SU-DHL-6 (cell line): Measurements from ENCODE around the gene LARGE2.

Source experiments
- H2AFZ ChIP-seq: fragments of 200-600 bp; sonication (generic); 2 replicates; pipeline ENCODE4 v1.6.1; 2014; ENCODE audit warnings: low read depth, mild to moderate bottlenecking, moderate library complexity, mixed read lengths, antibody characterized with exemption, low read length; ENCODE audit not compliant: severe bottlenecking
- H3F3A ChIP-seq: fragments of 200-600 bp; shearing (Covaris generic); 2 replicates; pipeline ENCODE4 v1.6.0; 2016; ENCODE audit warnings: antibody characterized with exemption, mild to moderate bottlenecking; ENCODE audit not compliant: insufficient read depth
- H3K27ac ChIP-seq: fragments of 200-600 bp; sonication (generic); 2 replicates; pipeline ENCODE4 v1.5.1; 2016; ENCODE audit warnings: low read depth, mild to moderate bottlenecking, low read length, moderate library complexity, mixed read lengths
- H3K27me3 ChIP-seq: fragments of 200-600 bp; sonication (generic), shearing (Covaris generic); 2 replicates; pipeline ENCODE4 v1.6.0; 2014; ENCODE audit warnings: mild to moderate bottlenecking, low read length
- H3K36me3 ChIP-seq: fragments of 200-600 bp; sonication (generic); 2 replicates; pipeline ENCODE4 v1.6.1; 2014; ENCODE audit warnings: mild to moderate bottlenecking, low read length, mixed read lengths
- H3K4me2 ChIP-seq: fragments of 300-600, 200-600 bp; shearing (Covaris generic), sonication (generic); 2 replicates; pipeline ENCODE4 v1.6.0; 2014; ENCODE audit warnings: low read length, low read depth, mild to moderate bottlenecking; ENCODE audit not compliant: poor library complexity, severe bottlenecking
- H3K4me3 ChIP-seq: fragments of 200-600 bp; sonication (generic); 2 replicates; pipeline ENCODE4 v1.5.1; 2014; ENCODE audit warnings: antibody characterized with exemption, low read length, mild to moderate bottlenecking, mixed read lengths; ENCODE audit not compliant: insufficient read depth, poor library complexity, severe bottlenecking
- H3K79me2 ChIP-seq: fragments of 200-600 bp; sonication (generic); 2 replicates; pipeline ENCODE4 v1.6.1; 2014; ENCODE audit warnings: mild to moderate bottlenecking, low read length, moderate library complexity; ENCODE audit not compliant: insufficient read depth
- H3K9ac ChIP-seq: fragments of 200-600 bp; sonication (generic); 2 replicates; pipeline ENCODE4 v1.7.0; 2014; ENCODE audit warnings: mild to moderate bottlenecking, low read length
- H3K9me2 ChIP-seq: fragments of 200-600 bp; sonication (generic); replicated peaks from 2 replicates; pipeline ENCODE4 v1.6.1; 2014; ENCODE audit warnings: low read length; ENCODE audit not compliant: insufficient read depth
- H3K9me3 ChIP-seq: fragments of 200-600 bp; sonication (generic); 2 replicates; pipeline ENCODE4 v1.6.1; 2014; ENCODE audit warnings: low read length, mixed read lengths; ENCODE audit not compliant: insufficient read depth
- H4K20me1 ChIP-seq: fragments of 200-600 bp; sonication (generic); 2 replicates; pipeline ENCODE4 v1.6.1; 2014; ENCODE audit warnings: low read depth, mild to moderate bottlenecking, antibody characterized with exemption, low read length, moderate library complexity, mixed read lengths
- EZH2phosphoT487 ChIP-seq: fragments of 200-600 bp; sonication (generic), shearing (Covaris generic); conservative IDR thresholded peaks from 2 replicates; pipeline ENCODE4 v1.6.1; 2018; ENCODE audit warnings: mild to moderate bottlenecking, antibody characterized with exemption, low read length, moderate library complexity, mixed read lengths
- TF ChIP-seq, protein P1 (sequence below): fragments of 200-600 bp; sonication (generic); IDR thresholded peaks from one replicate; pipeline ENCODE4 v1.5.1; 2017; ENCODE audit warnings: antibody characterized with exemption, mild to moderate bottlenecking, low read length, moderate library complexity; ENCODE audit not compliant: insufficient read depth, poor library complexity, severe bottlenecking

Gene LARGE2

DNA sequence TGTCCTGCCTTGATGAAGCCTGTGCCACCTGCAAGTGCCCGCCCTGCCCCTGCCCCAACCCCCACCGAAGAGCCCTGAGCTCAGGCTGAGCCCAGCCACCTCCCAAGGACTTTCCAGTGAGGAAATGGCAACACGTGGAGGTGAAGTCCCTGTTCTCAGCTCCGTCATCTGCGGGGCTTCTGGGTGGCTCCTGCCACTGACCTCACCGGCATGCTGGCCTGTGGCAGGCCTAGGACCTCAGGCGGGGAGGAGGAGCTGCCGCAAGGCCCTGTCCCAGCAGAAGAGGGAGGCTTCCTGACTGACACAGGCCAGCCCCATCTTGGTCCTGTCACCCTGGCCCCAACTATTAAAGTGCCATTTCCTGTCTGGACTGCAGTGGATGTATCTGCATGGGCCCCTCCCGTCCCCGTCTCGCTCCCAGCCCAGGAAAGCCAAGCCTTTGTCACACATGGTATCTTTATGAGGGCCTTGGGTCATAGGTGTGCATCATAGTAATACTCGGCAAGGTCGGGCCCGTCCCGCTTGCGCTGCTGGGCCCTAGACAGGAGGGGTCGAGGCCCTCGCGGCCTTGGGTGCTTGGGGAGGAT, 16.3 kb upstream of the LARGE2 start:
- Histone ChIP-seq H3K36me3 (no peaks in the 10 kb centered on the region), H3K9ac (no peak overlapping the region), H3K27me3 (no peaks in the 10 kb centered on the region), H2AFZ (no peak overlapping the region), H4K20me1 (no peaks in the 10 kb centered on the region), H3K79me2 (no peaks in the 10 kb centered on the region), H3K4me3 (no peak overlapping the region), H3K27ac (no peak overlapping the region), H3F3A (no peaks in the 10 kb centered on the region), H3K4me2 (no peak overlapping the region), H3K9me3 (no peaks in the 10 kb centered on the region), H3K9me2 (no peaks in the 10 kb centered on the region)
- TF ChIP-seq EZH2phosphoT487: no peak
- TF ChIP-seq, protein P1, sequence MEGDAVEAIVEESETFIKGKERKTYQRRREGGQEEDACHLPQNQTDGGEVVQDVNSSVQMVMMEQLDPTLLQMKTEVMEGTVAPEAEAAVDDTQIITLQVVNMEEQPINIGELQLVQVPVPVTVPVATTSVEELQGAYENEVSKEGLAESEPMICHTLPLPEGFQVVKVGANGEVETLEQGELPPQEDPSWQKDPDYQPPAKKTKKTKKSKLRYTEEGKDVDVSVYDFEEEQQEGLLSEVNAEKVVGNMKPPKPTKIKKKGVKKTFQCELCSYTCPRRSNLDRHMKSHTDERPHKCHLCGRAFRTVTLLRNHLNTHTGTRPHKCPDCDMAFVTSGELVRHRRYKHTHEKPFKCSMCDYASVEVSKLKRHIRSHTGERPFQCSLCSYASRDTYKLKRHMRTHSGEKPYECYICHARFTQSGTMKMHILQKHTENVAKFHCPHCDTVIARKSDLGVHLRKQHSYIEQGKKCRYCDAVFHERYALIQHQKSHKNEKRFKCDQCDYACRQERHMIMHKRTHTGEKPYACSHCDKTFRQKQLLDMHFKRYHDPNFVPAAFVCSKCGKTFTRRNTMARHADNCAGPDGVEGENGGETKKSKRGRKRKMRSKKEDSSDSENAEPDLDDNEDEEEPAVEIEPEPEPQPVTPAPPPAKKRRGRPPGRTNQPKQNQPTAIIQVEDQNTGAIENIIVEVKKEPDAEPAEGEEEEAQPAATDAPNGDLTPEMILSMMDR: no peak

DNA sequence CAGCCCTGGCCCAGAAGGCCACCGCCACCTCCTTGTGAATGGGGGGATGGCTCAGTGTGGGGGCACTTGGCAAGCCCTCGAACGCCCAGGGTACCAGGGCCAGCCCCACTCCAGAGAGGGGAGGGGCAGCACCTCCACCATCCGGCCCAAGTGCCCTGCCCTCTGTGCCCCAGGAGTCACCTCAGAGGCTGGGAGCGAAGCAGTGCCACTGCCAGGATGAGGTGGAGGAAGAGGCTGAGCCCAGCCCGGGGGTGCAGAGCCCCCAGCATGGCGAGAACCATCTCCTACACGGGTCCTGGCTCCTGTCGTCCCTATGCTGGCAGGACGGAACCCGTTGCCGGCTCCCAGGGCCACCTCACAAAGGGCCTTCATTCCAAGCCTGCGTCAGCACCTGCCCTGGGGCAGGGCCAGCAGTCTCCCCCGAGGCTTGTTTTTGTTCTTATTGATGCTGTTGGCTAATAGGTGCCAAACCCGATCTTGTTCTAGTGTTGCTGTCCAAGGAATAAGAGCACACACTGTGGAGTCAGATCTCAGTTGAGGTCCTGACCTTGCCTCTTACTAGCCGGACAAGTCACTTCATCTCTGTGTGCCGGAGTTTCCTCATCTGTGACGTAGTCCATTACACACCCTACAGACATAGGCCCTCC, 15.4 kb upstream of the LARGE2 start, which contains the start of gene FREY1:
FREY1 (minus strand) TSS at position 307 of the 647 bp plus-strand sequence; CDS start at position 281, 26 bp downstream.
- no peaks in the 10 kb centered on the region for H4K20me1 ChIP-seq
- no peaks in the 10 kb centered on the region for H3K79me2 ChIP-seq
- H3K36me3 ChIP-seq: no peaks in the 10 kb centered on the region
- H3F3A ChIP-seq: no peaks in the 10 kb centered on the region
- no peak within 1 kb of the TSS for H3K9ac ChIP-seq
- H3K4me2 ChIP-seq: no peak within 1 kb of the TSS
- TF ChIP-seq EZH2phosphoT487: no peak
- TF ChIP-seq, protein P1: no peak
- no peak within 1 kb of the TSS for H3K27ac ChIP-seq
- no peak within 1 kb of the TSS for H3K4me3 ChIP-seq
- no peak within 1 kb of the TSS for H2AFZ ChIP-seq
- no peaks in the 10 kb centered on the region for H3K9me2 ChIP-seq
- no peaks in the 10 kb centered on the region for H3K27me3 ChIP-seq
- H3K9me3 ChIP-seq: no peaks in the 10 kb centered on the region

DNA sequence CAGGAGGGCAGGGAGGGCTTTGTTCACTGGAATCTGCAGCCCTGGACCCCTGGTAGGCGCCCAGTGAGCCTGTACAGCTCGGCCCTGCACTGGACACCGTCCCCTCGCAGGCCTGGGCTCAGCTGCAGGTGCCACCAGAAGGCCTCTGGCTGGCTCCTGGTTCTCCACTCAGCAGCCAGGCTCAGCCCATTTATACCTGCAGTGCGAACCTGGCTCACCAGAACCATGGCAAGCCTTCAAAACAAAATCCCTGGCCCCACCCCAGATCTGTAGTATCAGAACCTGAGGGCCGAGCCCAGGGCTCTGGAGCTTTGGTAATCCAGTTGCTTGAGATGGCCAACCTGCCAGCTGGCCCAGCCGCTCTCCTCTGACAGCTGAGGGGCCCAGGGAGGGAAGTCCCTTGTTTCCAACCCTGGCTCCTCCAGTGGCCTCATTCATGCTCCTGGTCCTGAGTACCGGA, 14.5 kb upstream of the LARGE2 start:
- H3K27ac ChIP-seq: no peak overlapping the region
- TF ChIP-seq, protein P1: no peak
- no peak for TF ChIP-seq EZH2phosphoT487
- H3K9ac ChIP-seq: no peak overlapping the region
- no peaks in the 10 kb centered on the region for H3K79me2 ChIP-seq
- H3K36me3 ChIP-seq: no peaks in the 10 kb centered on the region
- H3K4me3 ChIP-seq: no peak overlapping the region
- H3K4me2 ChIP-seq: no peak overlapping the region
- H3K27me3 ChIP-seq: no peaks in the 10 kb centered on the region
- no peaks in the 10 kb centered on the region for H3K9me3 ChIP-seq
- no peaks in the 10 kb centered on the region for H3F3A ChIP-seq
- no peaks in the 10 kb centered on the region for H4K20me1 ChIP-seq
- H3K9me2 ChIP-seq: no peaks in the 10 kb centered on the region
- no peak overlapping the region for H2AFZ ChIP-seq
